GM18502 (cell line): Measurements from ENCODE around the gene ACVR1B.
"Not testable (repeated sequence)": the region's sequence is repeated elsewhere in the genome, so short reads cannot be mapped to it uniquely, and the experiment has no call there.

ENCODE experiments used
- ATAC-seq: cut with Tn5 transposase; IDR thresholded peaks from one replicate; pipeline ENCODE4 v1.9.1; 2021; ENCODE audit warnings: mild to moderate bottlenecking; ENCODE audit not compliant: unreplicated experiment, poor library complexity

The ACVR1B gene

GRCh38 chr12:51961834-51962233 is 10.3 kb downstream of the ACVR1B start:
- no peak for ATAC-seq

- no peak for ATAC-seq
These were observed 11.2 kb downstream of the ACVR1B start for GRCh38 chr12:51962737-51963136.

- ATAC-seq = no peak
These were observed 12.0 kb downstream of the ACVR1B start for GRCh38 chr12:51963477-51963876.

- no peak for ATAC-seq
These were observed 18.1 kb downstream of the ACVR1B start for GRCh38 chr12:51969643-51970042.

DNA sequence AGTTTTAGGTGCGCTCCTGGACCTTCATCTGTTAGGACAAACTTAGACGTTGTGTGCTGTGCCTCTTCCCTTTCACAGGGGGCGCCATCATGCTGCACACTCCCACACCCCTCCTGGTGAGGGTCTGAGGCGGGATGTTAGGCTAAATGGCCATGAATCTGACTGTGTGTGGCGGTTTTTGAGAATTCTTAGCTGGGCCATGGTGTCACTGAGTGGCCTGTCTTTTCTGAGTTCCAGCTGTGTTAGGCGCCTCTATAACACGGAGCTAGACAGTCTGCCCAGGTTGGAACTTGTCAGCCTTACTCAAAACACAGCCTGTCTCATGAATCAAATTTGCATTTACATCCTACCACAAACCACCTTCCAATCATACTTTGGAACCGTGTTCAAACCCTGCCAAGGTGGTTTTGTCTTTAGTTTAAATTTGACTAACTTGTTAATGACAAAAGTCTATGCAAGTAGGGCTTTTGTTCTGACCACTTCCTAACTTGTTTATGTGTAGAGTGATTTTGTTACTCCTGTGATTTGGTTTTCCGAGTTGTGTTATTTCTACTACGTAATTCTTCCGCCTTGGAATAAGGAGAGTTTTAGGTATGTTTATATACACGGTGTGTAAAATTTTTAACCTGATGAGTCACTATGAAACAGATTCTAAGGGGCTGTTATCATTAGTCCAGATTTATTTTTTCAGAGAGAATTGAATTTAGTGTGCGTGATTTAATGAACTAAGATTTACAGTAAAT is 19.6 kb downstream of the ACVR1B start:
- peak; percentile 87 for ATAC-seq

DNA sequence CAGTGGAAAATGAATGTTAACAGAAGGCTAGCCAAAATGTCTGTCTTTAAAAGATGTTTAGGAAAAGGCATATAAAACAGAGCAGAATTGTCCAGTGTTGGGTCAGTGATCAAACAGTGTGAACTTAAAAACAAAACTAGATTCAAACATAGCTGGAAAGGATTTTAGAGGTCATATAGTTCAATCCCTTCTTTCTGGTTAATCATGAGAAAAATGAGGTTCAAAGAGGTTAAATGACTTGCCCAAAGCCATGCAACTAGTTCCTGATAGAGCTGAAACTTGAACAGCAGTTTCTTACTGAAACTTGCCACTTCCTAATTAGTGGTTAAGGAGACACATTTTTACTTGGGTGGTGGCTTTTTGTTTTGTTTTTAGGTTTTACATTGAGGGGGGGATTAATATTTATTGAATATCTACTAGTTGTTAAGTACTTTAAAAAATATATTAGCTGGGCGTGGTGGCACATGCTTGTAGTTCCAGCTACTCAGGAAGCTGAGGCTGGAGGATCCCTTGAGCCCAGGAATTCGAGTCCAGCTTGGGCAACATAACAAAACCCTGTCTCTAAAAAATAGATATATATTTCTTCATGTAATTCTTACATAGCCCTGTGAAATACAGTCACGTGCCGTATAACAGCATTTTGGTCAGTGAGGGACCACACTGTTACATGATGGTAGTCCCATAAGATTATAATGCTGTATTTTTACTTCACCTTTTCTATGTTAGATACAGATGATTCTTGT is 20.4 kb downstream of the ACVR1B start:
- peak; percentile 41 for ATAC-seq

DNA sequence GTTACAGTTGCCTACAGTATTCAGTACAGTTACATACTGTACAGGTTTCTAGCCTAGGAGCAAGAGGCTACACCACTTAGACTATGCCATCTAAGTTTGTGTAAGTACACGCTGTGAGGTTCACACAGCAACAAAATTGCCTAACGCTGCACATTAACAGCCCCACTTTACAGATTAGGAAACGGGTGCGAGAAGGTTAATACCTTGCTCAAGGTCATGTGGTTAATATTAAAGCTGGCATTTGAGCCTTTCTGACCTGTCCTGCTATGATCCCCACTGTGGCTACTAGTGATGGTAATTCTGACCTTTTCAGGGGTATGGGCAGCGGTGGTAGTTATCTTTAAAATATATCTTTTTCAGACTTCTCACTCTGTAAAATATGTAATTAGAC is 20.9 kb downstream of the ACVR1B start:
- no peak for ATAC-seq

- ATAC-seq = no peak
These were observed 21.4 kb downstream of the ACVR1B start for GRCh38 chr12:51972849-51973273.

- no peak for ATAC-seq
These were observed 22.1 kb downstream of the ACVR1B start for GRCh38 chr12:51973560-51973959.

GRCh38 chr12:51974646-51975045 is 23.1 kb downstream of the ACVR1B start:
- no peak for ATAC-seq

DNA sequence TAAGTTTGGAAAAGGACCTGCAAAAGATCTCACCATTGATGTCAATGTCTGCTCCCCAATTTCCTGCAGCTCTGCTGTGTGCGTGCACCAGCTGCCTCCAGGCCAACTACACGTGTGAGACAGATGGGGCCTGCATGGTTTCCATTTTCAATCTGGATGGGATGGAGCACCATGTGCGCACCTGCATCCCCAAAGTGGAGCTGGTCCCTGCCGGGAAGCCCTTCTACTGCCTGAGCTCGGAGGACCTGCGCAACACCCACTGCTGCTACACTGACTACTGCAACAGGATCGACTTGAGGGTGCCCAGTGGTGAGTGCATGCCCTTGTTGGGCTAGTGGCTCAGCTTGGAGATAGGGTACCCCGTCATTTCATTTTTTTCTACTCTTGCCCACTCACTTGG is 23.7 kb downstream of the ACVR1B start:
- no peak for ATAC-seq

GRCh38 chr12:51976376-51977160 is 25.1 kb downstream of the ACVR1B start:
- no peak for ATAC-seq

GRCh38 chr12:51977320-51977753 is 25.8 kb downstream of the ACVR1B start:
- no peak for ATAC-seq

DNA sequence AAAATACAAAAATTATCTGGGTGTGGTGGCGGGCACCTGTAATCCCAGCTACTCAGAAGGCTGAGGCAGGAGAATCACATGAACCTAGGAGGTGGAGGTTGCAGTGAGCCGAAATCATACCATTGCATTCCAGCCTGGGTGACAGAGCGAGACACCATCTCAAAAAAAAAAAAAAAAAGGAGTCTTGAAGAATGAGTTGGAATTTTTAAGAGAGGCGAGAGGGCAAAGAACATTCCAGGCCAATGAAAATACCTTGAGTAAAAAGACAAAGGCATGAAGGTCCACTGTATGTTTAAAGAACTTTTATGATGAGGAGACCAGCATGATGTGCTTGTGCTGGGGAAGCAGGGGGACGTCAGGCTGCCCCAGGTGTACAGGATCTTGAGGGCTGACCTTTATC is 27.8 kb downstream of the ACVR1B start:
- ATAC-seq = not testable (repeated sequence)

DNA sequence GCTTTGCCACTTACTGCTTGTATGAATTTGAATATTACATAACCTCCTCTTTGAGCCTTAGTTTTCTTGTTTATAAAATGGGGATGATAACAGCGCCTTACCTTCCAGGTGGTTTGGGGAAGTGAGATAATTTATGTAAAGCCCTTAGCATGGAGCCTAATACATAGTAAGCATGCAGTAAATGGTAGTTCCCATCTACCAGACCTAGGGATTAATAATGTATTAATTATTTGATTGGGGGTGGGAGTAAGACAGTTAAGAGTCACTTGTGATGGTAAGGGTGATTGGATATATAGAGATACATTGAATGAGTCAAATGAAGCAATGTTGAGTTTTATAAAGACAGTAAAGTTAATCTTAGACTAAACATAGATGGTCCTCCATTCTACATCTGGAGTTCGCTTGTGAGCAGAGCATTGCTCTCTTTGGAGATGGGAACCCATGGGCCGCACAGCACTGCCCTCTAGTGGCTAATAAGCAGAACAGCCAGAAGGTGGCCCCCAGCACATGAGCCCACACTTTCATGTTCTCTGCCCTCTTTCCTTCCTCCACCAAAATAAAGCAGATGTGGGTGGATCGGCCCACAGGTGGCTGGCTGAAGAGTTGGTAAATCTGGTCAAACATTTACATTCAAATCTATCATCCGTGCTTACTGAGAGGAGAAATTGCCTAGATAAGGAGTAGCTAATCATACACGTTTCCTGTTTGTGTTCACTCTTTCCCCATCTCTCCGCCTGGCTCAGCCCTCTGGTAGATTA is 28.7 kb downstream of the ACVR1B start:
- ATAC-seq = peak; percentile 82

DNA sequence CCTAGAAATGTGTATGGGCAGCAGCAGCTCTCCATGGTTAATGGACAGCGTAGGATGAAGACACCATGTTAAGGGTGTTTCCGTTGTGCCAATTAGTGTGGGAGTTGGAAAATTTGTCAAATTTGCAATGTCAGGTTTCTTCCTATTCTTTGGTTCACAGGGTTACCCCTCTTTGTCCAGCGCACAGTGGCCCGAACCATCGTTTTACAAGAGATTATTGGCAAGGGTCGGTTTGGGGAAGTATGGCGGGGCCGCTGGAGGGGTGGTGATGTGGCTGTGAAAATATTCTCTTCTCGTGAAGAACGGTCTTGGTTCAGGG is 29.3 kb downstream of the ACVR1B start:
- ATAC-seq = no peak

DNA sequence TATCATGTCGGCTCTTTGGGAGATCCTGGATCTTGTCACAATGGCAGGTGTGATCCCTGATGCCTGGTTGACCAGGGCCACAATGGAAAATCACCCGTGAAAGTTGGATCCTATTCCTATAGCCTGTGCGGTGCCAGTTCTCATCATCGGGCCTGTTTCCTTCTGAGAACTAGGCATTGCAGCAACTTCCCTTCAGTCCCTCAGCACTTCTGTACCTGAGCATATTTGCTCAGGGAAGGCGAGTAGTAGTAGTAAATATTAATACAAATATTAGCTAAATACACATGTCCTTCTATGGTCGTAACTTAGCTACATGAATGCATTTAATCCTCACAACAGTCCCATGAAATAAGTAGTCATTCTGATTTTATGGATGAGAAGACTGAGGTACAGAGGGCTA is 33.2 kb downstream of the ACVR1B start:
- no peak for ATAC-seq

GRCh38 chr12:51985154-51985835 is 33.8 kb downstream of the ACVR1B start:
- ATAC-seq = no peak

GRCh38 chr12:51986834-51987233 is 35.3 kb downstream of the ACVR1B start:
- ATAC-seq = no peak

DNA sequence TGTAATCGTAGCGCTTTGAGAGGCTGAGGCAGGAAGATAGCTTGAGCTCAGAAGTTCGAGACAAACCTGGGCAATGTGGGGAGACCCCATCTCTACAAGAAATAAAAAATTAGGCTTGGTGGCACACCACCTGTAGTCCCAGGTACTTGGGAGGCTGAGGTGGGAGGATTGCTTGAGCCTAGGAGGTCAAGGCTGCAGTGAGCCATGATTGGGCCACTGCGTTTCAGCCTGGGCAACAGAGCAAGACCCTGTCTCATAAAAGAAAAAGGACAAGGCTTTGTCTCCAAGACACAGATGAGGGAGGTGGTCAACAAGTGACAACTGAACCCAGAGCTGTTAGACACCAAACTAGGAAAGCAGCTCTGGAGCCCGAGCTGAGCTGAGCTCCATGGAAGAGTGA is 40.7 kb downstream of the ACVR1B start:
- ATAC-seq = no peak
